Fibroblast of peridontal ligament (primary cell): Measurements from ENCODE around the gene PDE6B.
"Not testable (repeated sequence)": the region's sequence is repeated elsewhere in the genome, so short reads cannot be mapped to it uniquely, and the experiment has no call there.

Experiments used
- DNase-seq: peaks from one replicate; pipeline ENCODE4 v3.0.0-alpha.2; 2010; ENCODE audit errors: extremely low read depth

Gene PDE6B

GRCh38 chr4:656436-657337, 31.3 kb downstream of the PDE6B start:
- no peak for DNase-seq

GRCh38 chr4:657338-657833, 32.0 kb downstream of the PDE6B start:
- no peak for DNase-seq

- no peak for DNase-seq
Measured at GRCh38 chr4:657834-658667, 32.7 kb downstream of the PDE6B start.

GRCh38 chr4:658681-659667, 33.6 kb downstream of the PDE6B start:
- no peak for DNase-seq

GRCh38 chr4:659851-660250, 34.5 kb downstream of the PDE6B start:
- DNase-seq = no peak

GRCh38 chr4:660401-660800, 35.0 kb downstream of the PDE6B start:
- DNase-seq = no peak

GRCh38 chr4:661231-661630, 35.9 kb downstream of the PDE6B start:
- DNase-seq = no peak

- no peak for DNase-seq
Measured at GRCh38 chr4:661881-662761, 36.7 kb downstream of the PDE6B start.

GRCh38 chr4:663046-663437, 37.7 kb downstream of the PDE6B start:
- no peak for DNase-seq

GRCh38 chr4:663438-664428, 38.4 kb downstream of the PDE6B start:
- DNase-seq = no peak

- DNase-seq = no peak
Measured at GRCh38 chr4:664713-665231, 39.4 kb downstream of the PDE6B start.

- DNase-seq = no peak
Measured at GRCh38 chr4:665381-665750, 40.0 kb downstream of the PDE6B start.

GRCh38 chr4:665751-666435, 40.5 kb downstream of the PDE6B start:
- DNase-seq = no peak

- no peak for DNase-seq
Measured at GRCh38 chr4:666436-666810, 41.0 kb downstream of the PDE6B start.

GRCh38 chr4:666822-667544, 41.6 kb downstream of the PDE6B start:
- DNase-seq = no peak

GRCh38 chr4:667545-667925, 42.2 kb downstream of the PDE6B start:
- no peak for DNase-seq

GRCh38 chr4:668219-668618, 42.8 kb downstream of the PDE6B start:
- DNase-seq = not testable (repeated sequence)
